Measurements from ENCODE around the gene BPIFB2. TPM values are rescaled to one million over a fixed set of nuclear protein-coding genes. Genes with fewer than 3 reads are reported as not detected.
"Not testable (repeated sequence)": the region's sequence is repeated elsewhere in the genome, so short reads cannot be mapped to it uniquely, and the experiment has no call there.

BPIFB2 gene
- polyA plus RNA-seq, 3 donors = not detected

DNA sequence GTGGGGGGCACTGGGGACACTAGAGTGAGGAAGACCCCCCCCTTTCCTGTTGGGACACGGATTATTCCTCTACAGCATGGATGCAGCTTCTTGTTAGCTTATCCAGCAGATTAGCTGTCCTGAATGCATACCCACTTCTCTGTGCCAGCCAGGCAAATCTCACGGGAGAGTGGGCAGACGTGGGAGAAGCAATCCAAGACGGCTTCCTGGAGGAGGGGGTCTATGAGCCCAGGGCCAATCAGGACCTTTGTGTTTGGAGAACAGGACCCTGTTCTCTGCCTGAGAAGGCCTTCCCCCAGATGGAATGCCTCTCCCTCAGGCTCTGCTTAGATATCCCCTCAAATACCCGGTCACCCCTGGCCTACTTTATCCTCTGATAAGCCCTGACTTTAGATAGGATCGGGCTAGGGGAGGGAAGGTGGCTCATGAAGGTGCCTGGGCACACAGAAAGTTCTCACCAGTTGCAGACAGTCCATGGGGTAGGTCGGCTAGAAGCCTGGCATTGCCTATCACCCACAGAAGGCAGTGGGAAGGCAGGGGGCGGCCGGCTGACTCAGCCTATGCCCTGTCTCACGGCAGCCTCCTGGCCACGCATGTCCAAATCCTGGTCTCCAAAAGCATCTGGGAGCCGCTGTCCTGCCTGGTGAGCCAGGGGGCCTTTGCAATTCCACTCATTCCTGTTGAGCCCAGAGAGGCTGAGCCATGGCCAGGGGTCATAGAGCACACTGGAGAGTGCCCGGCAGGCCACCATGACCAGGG lies 38.0 kb upstream of the BPIFB2 start:
- WGBS, 3 donors = 80 to 87% (median 87%) methylated on average over 13 of the region's 13 CpGs
- no peak overlapping the region for H3K27ac ChIP-seq (ENCODE audit: low read depth, low read length)

DNA sequence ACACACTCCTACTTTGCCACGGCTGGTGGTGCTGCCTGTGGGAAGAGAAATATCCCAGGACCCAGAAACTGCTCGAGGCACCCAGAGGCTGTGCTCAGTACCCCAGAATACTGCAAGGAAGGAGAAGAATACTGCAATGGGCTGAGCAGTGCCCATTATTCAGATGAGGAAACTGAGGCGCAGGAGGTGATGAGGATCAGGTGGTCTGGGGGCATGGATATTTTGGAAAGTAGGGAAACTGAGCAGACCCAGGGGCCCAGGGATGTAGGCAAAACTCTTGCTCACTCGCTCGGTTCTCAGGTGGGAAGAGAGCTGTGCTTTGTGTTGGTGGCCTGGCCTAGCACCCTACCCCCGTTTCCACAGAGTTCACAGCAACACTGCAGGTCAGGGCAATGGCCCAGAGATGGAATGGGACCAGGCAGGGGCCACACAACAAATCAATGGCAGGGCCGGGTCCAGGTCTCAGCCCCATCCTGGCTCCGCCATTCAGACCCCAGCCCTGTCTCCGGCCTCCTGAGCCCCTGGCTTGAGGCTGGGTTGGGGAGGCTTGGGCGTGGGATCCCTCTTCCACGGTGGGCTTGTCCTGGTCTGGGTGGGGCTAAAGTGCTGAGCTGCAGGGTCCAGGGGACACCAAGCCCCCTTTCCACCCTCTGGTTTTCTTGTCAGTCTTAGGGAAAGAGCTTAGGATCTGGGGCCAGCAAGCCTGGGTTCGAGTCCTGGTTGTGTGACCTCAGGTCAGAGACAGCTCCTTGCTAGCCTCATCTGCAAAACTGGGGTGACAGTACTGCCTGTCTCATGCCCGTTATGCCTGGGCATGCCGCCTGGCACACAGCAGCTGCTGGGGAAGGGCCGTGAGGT lies 37.2 kb upstream of the BPIFB2 start:
- 88 to 93% (median 93%) methylated on average over 15 of the region's 15 CpGs for WGBS, 3 donors

DNA sequence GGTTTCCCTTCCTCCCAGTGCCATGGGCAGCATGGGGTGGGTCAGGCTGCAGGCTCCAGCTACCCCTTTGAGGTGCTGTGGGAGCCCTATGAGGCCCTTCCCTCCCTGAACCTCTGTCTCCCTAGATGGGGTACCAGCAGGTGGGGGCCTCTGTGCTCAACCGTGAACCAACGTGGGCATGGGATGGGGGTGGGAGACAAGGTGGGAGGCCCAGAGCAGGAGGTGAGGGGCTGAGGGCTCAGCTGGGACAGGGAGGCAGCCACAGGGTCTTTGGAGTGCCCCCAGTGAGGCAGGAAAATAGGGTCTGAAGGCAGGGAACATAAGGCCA lies 36.6 kb upstream of the BPIFB2 start:
- no peak overlapping the region for H3K27ac ChIP-seq (ENCODE audit: low read depth, low read length)
- 90 to 96% (median 93%) methylated on average over 2 of the region's 2 CpGs for WGBS, 3 donors

More for the DNA sequence above, 37.2 kb upstream of the BPIFB2 start:
- no peak overlapping the region for H3K27ac ChIP-seq (ENCODE audit: low read depth, low read length)

DNA sequence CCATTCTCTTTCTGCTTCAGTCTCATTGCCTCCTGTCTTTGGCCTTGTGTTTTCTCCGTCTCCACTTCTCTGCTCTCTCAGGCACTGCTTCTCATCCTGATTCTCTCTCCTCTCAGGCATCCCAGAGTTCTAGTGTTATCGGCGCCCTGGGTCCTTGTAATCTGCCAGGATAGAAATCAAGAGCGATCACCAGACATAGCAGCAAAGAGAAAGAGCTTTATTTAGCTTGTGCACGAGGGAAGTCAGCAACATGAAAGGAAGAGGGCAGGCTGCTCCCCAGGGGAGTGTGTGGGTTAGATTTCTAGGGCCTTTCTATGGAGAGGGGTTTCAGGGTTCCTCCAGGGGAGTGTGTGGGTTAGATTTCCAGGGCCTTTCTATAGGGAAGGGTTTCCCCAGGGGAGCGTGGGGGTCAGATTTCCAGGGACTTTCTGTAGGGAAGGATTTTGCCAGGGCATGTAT lies 35.8 kb upstream of the BPIFB2 start:
- H3K27ac ChIP-seq (ENCODE audit: low read depth, low read length) = no peak overlapping the region
- WGBS, 3 donors = 49 to 54% (median 51%) methylated on average over 6 of the region's 6 CpGs

DNA sequence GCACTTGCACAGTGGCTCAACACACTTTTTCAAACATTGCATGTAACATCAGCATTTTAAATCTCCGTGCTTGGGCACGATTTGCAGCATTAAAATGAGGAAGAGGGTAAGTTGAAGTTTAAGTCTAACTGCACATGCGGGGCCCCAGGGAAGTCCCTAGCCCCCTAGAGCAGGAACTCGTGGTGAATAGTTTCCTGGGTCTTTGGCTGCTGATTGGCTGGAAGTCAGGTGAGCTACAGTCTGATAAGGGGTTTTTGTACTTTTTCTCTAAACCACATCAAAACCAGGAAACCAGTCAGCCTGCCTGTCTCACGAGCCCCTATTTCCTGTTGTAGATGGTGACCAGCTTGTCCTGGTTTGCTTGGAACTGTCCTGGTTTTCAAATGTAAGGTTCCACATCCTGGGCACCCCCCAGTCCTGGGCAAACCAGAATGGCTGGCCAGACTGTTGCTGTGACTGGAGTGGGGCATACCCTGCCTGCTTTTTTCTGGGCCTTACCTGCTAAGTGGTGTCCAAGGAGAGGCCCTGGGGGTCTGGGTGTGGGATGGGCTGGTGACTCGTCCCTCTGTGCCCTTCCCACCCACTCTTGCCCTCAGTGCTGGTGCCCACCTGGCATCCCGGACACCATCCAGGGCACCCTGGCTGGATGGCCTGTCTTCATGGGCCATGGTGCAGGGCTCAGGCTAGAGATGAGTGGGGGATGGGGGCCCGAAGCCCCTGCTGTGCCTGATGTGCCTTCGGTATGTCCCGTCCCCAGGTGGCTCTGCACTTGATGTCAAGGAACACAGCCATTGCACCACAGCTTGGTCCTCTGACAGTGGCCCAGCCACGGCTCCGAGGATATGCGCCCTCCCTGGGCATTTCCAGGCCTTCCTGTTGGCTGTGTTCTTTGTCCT lies 35.1 kb upstream of the BPIFB2 start:
- H3K27ac ChIP-seq (ENCODE audit: low read depth, low read length) = no peak overlapping the region
- 65 to 74% (median 69%) methylated on average over 13 of the region's 13 CpGs for WGBS, 3 donors

DNA sequence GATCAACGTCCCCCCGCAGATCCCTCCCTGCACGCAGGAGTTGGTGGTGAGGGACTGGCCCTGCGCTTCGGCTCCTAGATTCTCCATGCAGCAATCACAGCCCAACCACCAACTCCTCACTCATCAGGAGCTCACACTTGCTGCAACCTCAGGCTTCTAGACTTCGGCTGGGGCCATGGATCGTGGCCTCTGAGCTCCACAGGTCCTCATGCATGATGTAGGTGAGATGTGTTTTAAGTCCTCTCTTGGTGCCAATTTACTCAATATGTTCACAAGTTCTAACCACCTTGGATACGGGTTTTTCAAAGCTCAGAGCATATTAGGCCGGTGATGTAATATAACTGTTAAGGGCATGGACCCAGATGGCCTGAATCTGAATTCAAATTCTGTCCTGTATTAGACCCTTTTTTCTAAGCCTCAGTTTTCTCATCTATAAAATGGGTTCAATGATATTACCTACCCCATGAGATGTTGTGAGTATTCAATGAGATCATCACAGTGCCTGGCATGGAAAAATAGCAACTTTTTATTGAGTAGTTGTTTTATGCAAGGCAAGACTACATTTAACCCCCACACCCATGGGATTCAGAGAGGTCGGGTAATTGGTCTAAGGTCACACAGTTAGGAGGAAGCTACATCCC lies 34.3 kb upstream of the BPIFB2 start:
- 83 to 88% (median 86%) methylated on average over 10 of the region's 10 CpGs for WGBS, 3 donors

DNA sequence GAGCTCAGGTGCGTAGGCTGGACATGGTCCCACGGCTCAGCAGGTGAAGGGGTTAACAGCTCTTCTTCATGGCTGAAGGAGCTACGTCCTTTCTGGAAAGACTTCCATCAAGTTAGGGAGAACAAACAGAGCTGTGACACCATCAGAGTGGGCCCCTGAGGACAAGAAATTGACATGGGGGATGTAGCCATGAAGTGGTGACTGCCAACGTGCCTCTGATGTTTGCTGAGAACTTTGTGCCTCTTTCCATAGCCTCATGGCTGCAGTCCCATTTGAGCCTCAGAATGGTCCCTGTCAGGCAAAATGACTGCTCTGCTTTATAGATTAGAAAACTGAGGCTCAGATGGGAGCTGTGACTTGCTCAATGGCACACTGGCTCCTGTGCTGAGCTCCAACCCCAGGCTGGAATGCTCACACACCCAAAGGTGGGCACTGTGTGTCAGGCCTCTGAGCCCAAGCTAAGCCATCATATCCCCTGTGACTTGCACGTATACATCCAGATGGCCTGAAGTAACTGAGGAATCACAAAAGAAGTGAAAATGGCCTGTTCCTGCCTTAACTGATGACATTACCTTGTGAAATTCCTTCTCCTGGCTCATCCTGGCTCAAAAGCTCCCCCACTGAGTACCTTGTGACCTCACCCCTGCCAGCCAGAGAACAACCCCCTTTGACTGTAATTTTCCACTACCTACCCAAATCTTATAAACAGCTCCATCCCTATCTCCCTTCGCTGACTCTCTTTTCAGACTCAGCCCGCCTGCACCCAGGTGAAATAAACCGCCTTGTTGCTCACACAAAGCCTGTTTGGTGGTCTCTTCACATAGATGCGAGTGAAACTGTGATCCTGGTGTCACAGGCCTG lies 33.1 kb upstream of the BPIFB2 start:
- whole genome bisulfite sequencing, 3 donors = 74 to 79% (median 78%) methylated on average over 9 of the region's 9 CpGs
- H3K27ac ChIP-seq (ENCODE audit: low read depth, low read length) = not testable (repeated sequence)

More for the DNA sequence above, 34.3 kb upstream of the BPIFB2 start:
- H3K27ac ChIP-seq (ENCODE audit: low read depth, low read length) = no peak overlapping the region

DNA sequence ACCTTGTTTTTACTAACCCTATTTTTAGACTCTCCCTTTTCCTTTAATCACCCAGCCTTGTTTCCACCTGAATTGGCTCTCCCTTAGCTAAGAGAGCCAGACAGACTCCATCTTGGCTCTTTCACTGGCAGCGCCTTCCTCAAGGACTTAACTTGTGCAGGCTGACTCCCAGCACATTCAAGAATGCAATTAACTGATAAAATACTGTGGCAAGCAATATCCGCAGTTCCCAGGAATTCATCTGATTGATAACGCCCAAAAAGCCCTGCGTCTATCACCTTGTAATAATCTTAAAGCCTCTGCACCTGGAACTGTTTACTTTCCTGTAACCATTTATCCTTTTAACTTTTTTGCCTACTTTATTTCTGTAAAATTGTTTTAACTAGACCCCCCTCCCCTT lies 32.4 kb upstream of the BPIFB2 start:
- 30 to 87% (median 79%) methylated on average over 4 of the region's 4 CpGs for WGBS, 3 donors
- not testable (repeated sequence) for H3K27ac ChIP-seq (ENCODE audit: low read depth, low read length)

DNA sequence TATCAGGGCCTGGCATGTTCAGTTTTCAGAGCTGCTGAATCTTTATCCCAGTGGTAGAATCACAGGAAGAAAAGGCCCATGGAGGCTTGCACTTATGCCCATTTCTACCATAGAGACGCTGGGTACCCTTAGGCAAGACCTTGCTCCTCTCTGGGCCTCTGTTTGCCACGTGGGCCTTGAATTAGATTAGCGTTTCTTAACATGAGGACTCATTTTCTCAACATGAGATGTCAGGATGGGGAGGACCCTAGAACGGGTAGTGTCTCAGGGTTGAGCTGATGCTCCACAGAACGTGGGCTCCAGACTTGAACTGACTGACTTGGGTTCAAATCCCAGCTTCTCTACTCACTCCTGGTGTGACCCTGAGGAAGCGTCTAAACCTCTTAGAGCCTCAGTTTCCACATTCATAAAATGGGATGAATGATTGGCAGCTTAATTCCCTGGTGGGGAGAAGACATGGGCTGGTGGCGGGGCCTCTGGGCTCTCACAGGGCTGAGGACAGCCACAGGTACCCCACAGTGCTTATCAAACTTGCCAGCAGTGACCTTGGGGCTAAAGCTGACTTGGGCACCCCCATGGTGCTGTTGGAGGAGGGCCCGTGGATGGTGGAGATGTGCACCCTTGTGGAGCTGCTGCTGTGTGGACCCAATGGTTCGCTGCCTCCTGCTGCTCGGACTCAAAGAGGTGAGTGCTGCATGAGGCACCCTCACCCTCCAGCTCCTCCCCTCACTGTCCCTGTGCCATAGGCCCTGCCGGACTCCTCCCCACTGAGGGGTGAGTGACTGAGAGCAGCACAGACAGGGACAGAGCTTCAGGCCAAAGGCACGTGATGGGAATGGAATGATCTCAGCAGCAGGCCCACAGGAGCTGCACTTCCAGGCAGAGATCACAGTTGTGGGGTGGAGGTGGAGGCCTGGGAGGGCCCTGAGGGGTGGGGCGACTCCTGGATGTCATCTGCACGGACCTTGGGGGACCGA lies 31.5 kb upstream of the BPIFB2 start:
- 77 to 87% (median 86%) methylated on average over 15 of the region's 15 CpGs for WGBS, 3 donors
- no peak overlapping the region for H3K27ac ChIP-seq (ENCODE audit: low read depth, low read length)

DNA sequence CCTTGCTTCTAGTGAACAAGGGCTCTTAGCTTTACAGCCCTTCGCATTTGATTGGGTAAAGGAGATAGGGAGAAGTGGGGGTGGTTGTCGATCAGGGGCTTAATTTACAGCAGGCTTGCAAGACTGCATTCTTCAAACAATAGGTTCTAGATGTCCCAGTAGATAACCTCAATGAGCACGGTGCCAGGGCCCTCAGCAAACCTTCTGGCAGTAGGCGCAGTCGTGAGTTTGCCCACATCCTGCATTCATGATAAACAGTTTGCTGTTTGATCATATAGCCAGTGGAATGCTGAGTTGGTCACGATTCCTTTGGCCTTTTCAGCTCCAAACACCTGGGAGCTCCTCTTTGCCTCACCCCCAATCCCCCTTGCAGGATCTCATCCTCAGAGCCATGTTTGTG lies 30.8 kb upstream of the BPIFB2 start:
- 68 to 80% (median 79%) methylated on average over 6 of the region's 6 CpGs for WGBS, 3 donors

DNA sequence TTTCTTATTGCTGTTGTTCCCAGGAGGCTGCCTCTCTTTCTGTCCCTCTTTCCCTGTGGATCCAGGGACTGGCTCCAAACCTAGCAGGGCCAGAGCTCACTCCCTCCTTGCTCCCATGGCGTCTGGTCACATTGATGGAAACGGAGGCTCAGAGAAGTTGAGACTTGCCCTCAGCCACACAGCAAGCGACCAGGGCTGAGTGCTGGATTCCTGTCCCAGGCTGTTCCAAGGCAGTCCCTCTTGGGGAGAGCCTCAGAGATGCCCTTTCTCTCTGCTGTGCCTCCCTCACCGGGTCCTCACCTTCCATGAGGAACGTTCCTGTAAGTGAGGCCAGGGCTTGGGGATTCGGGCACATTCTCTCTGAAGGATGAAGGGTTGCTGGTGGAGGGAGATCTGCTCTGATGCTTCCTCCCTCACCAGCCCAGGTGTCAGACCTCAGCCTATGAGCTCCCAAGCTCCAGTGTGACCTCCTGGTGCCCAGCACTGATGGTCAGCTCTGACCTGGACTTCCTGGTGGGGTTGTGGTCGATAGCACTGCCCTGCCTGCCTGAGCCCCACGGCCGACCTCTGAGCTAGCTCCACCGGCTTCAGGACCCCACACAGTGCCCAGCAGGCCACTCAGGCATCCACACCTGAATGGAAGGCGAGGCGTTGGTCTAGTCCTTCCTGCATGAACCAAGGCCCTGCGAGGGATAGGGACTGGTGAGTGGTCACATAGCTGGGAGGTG lies 30.1 kb upstream of the BPIFB2 start:
- WGBS, 3 donors = 79 to 88% (median 80%) methylated on average over 13 of the region's 13 CpGs
- no peak overlapping the region for H3K27ac ChIP-seq (ENCODE audit: low read depth, low read length)

More for the DNA sequence above, 30.8 kb upstream of the BPIFB2 start:
- no peak overlapping the region for H3K27ac ChIP-seq (ENCODE audit: low read depth, low read length)

DNA sequence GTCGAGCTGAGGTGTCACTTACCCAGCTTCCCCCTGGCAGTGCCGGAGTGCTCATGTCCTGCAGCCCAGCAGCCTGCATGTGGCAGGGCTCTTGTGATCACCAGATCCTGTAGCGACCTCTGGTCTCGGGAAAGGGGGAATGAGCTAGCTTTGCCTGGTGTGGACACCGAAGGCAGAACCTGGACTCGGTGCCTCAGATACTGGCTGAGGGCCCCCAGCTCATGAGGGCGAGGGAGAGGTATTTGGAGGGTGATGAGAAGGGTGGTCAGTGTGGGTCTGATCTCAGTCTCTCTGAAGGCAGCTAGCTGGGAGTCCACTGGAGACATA lies 29.5 kb upstream of the BPIFB2 start:
- H3K27ac ChIP-seq (ENCODE audit: low read depth, low read length) = no peak overlapping the region
- WGBS, 3 donors = 67 to 90% (median 83%) methylated on average over 7 of the region's 7 CpGs

DNA sequence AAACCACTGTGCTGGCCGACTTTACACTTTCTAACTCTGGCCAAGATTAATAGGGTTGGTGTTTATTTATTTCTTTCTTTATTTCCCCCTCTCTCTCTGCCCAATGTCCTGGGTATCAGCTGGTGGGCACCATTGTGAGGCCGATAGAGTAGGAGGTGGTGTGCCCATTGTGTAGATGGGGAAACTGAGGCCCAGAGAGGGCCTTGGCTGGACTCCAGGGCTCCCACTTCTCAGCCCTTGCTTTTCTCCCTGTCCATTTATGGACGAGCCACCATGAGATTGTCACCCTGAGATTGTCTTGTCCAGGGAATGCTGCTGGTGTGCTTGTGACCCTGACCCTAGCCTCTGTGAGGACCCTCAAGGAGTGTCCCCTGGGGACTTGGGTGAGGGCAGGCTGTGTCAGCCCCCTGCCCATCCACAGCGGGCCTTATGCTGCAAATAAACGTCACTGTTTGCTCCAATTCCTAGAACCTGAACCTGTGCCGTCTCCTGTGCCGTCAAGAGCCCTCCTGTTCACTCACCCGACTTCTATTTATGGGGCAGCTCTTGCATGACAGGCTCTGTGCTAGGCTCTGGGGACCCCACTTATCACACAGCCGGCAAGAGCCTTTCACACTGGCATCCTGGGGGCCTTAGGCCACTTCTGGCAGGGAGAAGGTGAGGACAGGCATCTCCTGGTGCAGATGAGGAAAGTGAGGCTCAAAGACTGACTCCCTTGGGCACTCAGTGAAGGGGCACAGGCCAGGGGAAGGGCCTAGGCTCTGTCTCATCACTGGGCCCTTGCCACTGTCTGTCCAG lies 28.1 kb upstream of the BPIFB2 start:
- no peak overlapping the region for H3K27ac ChIP-seq (ENCODE audit: low read depth, low read length)
- WGBS, 3 donors = 71 to 82% (median 77%) methylated on average over 9 of the region's 9 CpGs

DNA sequence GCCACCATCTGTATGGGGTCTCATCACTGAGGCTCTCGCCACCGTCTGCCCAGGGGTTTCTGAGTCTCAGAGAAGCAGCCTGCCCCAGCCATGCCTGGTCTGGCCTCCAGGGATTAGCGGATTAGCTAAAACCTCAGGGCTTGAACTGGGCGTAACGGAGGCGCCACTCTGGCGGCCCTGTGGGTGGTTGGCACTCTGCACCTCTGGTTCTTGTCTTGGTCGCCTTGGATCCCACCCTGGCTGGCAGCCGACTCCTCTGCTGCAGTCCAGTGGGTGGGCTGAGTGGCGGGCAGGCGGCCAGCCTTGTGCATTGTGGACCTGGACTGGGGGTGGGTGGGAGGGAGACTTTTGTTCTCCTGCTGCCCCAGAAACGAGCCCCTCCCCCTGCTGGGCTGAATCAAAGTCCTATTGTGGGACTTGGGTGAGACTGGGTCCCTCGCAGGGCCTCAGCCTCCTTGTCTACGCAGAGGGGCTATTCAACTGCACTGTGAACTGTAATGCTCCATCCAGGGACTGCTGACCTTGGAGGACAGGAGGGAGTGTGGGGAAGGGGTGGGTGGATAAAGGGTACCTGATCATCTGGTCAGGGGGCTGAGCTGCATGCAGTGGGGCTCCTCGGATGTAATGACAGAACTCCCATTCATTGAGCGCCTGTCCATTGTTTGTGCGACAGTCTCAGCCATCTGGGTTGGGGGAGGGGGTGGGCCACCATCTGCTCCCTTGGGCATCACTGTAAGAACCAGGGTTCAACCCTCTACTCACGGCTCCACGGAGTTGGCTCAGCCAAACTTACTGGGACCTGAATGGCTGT lies 27.2 kb upstream of the BPIFB2 start:
- no peak overlapping the region for H3K27ac ChIP-seq (ENCODE audit: low read depth, low read length)
- WGBS, 3 donors = 73 to 86% (median 86%) methylated on average over 19 of the region's 19 CpGs

Measured in adipose tissue (tissue), 3 donors.